Neural progenitor cell (in vitro differentiated cells): ENCODE measurements around the gene LRP2. TPM values are rescaled to one million over a fixed set of nuclear protein-coding genes. Genes with fewer than 3 reads are reported as not detected.

ENCODE experiments used
- DNase-seq: peaks from one replicate; pipeline ENCODE4 v3.0.0-alpha.2; 2016; ENCODE audit warnings: low spot score
- H2AFZ ChIP-seq: fragments of 200-600 bp; sonication (generic); replicated peaks from 2 replicates; pipeline ENCODE4 v1.6.1; 2016; ENCODE audit warnings: antibody characterized with exemption
- H3F3A ChIP-seq: fragments of 200-600 bp; sonication (generic); 2 replicates; pipeline ENCODE4 v1.6.1; 2016; ENCODE audit warnings: antibody characterized with exemption, low read depth
- H3K27ac ChIP-seq: fragments of 200-600 bp; sonication (generic); 2 replicates; pipeline ENCODE4 v1.5.1; 2016; ENCODE audit warnings: mild to moderate bottlenecking
- H3K27me3 ChIP-seq: fragments of 200-600 bp; sonication (generic); 2 replicates; pipeline ENCODE4 v1.6.1; 2016; ENCODE audit warnings: mild to moderate bottlenecking, moderate library complexity
- H3K36me3 ChIP-seq: fragments of 200-600 bp; sonication (generic); 2 replicates; pipeline ENCODE4 v1.5.1; 2016
- H3K4me1 ChIP-seq: fragments of 200-600 bp; sonication (generic); 2 replicates; pipeline ENCODE4 v1.6.1; 2016; ENCODE audit warnings: mixed run types
- H3K4me2 ChIP-seq: fragments of 200-600 bp; sonication (generic); 2 replicates; pipeline ENCODE4 v1.6.1; 2016
- H3K4me3 ChIP-seq: fragments of 200-600 bp; sonication (generic); 2 replicates; pipeline ENCODE4 v1.5.1; 2016
- H3K79me2 ChIP-seq: fragments of 200-600 bp; sonication (generic); 2 replicates; pipeline ENCODE4 v1.6.1; 2016; ENCODE audit warnings: low read depth
- H3K9ac ChIP-seq: fragments of 200-600 bp; sonication (generic); 2 replicates; pipeline ENCODE4 v1.6.1; 2016
- H3K9me3 ChIP-seq: fragments of 200-600 bp; sonication (generic); 2 replicates; pipeline ENCODE4 v1.5.1; 2016; ENCODE audit warnings: low read depth
- H4K20me1 ChIP-seq: fragments of 200-600 bp; sonication (generic); 2 replicates; pipeline ENCODE4 v1.6.1; 2016; ENCODE audit warnings: low read depth
- H3K27ac Mint-ChIP-seq: 3 replicates; pipeline ENCODE4 v1.8.0; 2021; ENCODE audit warnings: mixed read lengths
- H3K27me3 Mint-ChIP-seq: 2 replicates; pipeline ENCODE4 v1.8.0; 2022; ENCODE audit warnings: low read depth, mild to moderate bottlenecking, inconsistent platforms, moderate library complexity, mixed read lengths; ENCODE audit not compliant: insufficient read depth
- H3K36me3 Mint-ChIP-seq: 3 replicates; pipeline ENCODE4 v1.8.0; 2021; ENCODE audit warnings: mixed read lengths
- H3K4me1 Mint-ChIP-seq: 3 replicates; pipeline ENCODE4 v1.8.0; 2021; ENCODE audit warnings: mixed read lengths
- H3K4me3 Mint-ChIP-seq: 3 replicates; pipeline ENCODE4 v1.8.0; 2021; ENCODE audit warnings: mild to moderate bottlenecking, moderate library complexity, mixed read lengths
- H3K9me3 Mint-ChIP-seq: 3 replicates; pipeline ENCODE4 v1.8.0; 2020; ENCODE audit warnings: mixed read lengths
- EZH2 ChIP-seq: fragments of 200-600 bp; sonication (generic); IDR thresholded peaks from 2 replicates; pipeline ENCODE4 v1.6.1; 2017; ENCODE audit warnings: antibody characterized with exemption, mild to moderate bottlenecking, moderate library complexity
- EZH2phosphoT487 ChIP-seq: fragments of 200-600 bp; sonication (generic); IDR thresholded peaks from 2 replicates; pipeline ENCODE4 v1.6.1; 2017; ENCODE audit warnings: antibody characterized with exemption
- total RNA-seq: library from RNA; depleted of rRNA; stranded (reverse); fragments of >200 nt; gene quantifications from 2 replicates; pipeline ENCODE4 v1.2.3, GENCODE V29; 2015; ENCODE audit warnings: low replicate concordance
- TF ChIP-seq, protein P1 (sequence below): fragments of 200-600 bp; sonication (generic); IDR thresholded peaks from 2 replicates; pipeline ENCODE4 v1.5.1; 2017; ENCODE audit warnings: antibody characterized with exemption, mild to moderate bottlenecking

LRP2 gene
- total RNA-seq, 1 donor from 2014 or later, result 143 TPM

DNA sequence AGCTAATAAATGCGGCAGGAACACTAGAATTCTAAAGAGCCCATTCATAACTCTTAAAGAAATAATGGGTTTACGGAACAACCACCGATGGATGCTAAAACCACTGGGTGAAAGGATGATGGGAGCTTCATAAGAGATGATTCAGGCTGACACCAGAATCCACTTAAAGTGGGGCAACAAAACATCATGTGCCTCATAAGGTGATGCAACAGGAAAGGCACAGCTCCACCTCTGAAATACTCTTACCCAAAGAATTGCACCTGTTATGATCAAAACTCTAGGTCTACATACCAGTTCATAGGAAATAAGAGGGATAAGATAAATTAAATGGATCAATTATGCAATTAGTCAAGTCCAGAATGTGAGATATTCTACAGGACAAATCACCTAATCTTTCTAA lies 161.6 kb downstream of the LRP2 start:
- Histone ChIP-seq H3K9ac (no peak overlapping the region), H3K36me3 (peaks cover 41% of the 10 kb centered on the region), H3K4me2 (no peak overlapping the region), H3K27ac (no peak overlapping the region), H3K4me3 (no peak overlapping the region), H3F3A (no peaks in the 10 kb centered on the region), H3K79me2 (no peaks in the 10 kb centered on the region), H3K9me3 (no peaks in the 10 kb centered on the region), H3K4me1 (no peaks in the 10 kb centered on the region), H3K27me3 (no peaks in the 10 kb centered on the region), H4K20me1 (no peaks in the 10 kb centered on the region), H2AFZ (no peak overlapping the region)
- no peak overlapping the region for H3K4me3 Mint-ChIP-seq
- H3K36me3 Mint-ChIP-seq, result peaks cover 31% of the 10 kb centered on the region
- TF ChIP-seq, protein P1, sequence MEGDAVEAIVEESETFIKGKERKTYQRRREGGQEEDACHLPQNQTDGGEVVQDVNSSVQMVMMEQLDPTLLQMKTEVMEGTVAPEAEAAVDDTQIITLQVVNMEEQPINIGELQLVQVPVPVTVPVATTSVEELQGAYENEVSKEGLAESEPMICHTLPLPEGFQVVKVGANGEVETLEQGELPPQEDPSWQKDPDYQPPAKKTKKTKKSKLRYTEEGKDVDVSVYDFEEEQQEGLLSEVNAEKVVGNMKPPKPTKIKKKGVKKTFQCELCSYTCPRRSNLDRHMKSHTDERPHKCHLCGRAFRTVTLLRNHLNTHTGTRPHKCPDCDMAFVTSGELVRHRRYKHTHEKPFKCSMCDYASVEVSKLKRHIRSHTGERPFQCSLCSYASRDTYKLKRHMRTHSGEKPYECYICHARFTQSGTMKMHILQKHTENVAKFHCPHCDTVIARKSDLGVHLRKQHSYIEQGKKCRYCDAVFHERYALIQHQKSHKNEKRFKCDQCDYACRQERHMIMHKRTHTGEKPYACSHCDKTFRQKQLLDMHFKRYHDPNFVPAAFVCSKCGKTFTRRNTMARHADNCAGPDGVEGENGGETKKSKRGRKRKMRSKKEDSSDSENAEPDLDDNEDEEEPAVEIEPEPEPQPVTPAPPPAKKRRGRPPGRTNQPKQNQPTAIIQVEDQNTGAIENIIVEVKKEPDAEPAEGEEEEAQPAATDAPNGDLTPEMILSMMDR, result no peak
- H3K4me1 Mint-ChIP-seq, result no peaks in the 10 kb centered on the region
- H3K9me3 Mint-ChIP-seq, result no peaks in the 10 kb centered on the region
- no peak for DNase-seq
- no peaks in the 10 kb centered on the region for H3K27me3 Mint-ChIP-seq
- H3K27ac Mint-ChIP-seq, result no peak overlapping the region

DNA sequence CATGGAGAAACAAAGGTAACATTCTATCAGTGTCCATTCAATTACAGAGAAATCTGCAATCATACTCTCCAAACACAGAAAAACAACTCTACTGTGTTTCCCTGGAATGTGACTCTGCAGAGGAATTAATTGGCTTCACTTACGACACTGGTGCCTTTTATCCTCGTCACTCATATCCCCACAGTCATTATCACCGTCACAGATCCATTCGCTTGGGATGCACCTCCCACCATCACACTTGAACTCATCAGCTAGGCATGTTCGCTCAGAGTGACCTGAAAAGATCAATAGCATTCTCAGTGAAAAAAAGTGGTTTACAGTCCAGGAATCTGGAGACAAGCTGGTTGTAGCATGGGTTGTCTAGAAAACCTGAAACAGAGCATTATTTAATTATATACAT lies 168.7 kb downstream of the LRP2 start:
- peaks cover 25% of the 10 kb centered on the region for H3K36me3 Mint-ChIP-seq
- no peak overlapping the region for H3K4me3 ChIP-seq
- no peaks in the 10 kb centered on the region for H3K79me2 ChIP-seq
- no peak overlapping the region for H3K9ac ChIP-seq
- H3K27me3 ChIP-seq, result no peaks in the 10 kb centered on the region
- TF ChIP-seq, protein P1, result no peak
- TF ChIP-seq EZH2phosphoT487 (no peak), EZH2 (no peak)
- H3K27me3 Mint-ChIP-seq, result no peaks in the 10 kb centered on the region
- DNase-seq, result no peak
- H3K9me3 ChIP-seq, result no peaks in the 10 kb centered on the region
- no peak overlapping the region for H3K27ac Mint-ChIP-seq
- H3K27ac ChIP-seq, result no peak overlapping the region
- H3K4me1 Mint-ChIP-seq, result no peaks in the 10 kb centered on the region
- no peak overlapping the region for H3K4me3 Mint-ChIP-seq
- no peak overlapping the region for H3K4me2 ChIP-seq
- H3K4me1 ChIP-seq, result no peaks in the 10 kb centered on the region
- peaks cover 28% of the 10 kb centered on the region for H3K36me3 ChIP-seq
- no peaks in the 10 kb centered on the region for H3K9me3 Mint-ChIP-seq
- peaks cover 6% of the 10 kb centered on the region for H4K20me1 ChIP-seq
- no peaks in the 10 kb centered on the region for H3F3A ChIP-seq
- no peak overlapping the region for H2AFZ ChIP-seq

DNA sequence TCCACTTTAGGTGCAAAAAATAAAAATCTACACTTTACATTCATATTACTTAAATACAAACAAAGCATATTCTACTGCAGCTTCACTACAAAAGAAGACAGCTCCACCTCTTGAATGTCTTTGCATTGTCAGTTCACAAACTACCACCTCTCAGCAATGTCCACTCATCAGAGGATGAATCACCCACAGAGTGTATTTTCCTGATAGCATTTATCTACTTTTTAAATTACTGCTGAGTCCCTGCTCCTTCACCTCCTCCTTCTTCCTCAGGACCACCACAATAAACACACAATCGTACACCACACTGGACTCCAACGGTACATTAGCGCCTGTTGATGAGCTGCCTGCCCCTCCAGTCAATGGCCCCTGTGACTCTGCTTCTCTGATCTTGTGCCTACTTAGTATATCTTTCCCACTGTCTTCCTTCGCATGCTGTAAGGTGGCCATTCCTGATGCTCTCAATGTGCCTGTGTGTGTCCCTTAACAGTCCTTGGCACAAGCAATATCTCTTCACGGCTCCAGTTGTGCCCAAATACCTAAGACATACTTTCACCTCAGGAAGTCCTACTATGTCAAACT lies 172.0 kb downstream of the LRP2 start:
- no peaks in the 10 kb centered on the region for H3K27me3 ChIP-seq
- H3K4me3 ChIP-seq, result no peak overlapping the region
- Mint-ChIP-seq H3K9me3 (no peaks in the 10 kb centered on the region), H3K27me3 (no peaks in the 10 kb centered on the region), H3K4me3 (no peak overlapping the region), H3K36me3 (peaks cover 37% of the 10 kb centered on the region), H3K27ac (no peak overlapping the region), H3K4me1 (peaks cover 7% of the 10 kb centered on the region)
- H3K36me3 ChIP-seq, result peaks cover 32% of the 10 kb centered on the region
- H3K4me2 ChIP-seq, result no peak overlapping the region
- H4K20me1 ChIP-seq, result peaks cover 6% of the 10 kb centered on the region
- no peaks in the 10 kb centered on the region for H3K79me2 ChIP-seq
- no peak overlapping the region for H3K27ac ChIP-seq
- peaks cover 3% of the 10 kb centered on the region for H3F3A ChIP-seq
- no peak overlapping the region for H3K9ac ChIP-seq
- no peak for DNase-seq
- TF ChIP-seq, protein P1, result no peak
- TF ChIP-seq EZH2, result no peak
- no peak for TF ChIP-seq EZH2phosphoT487
- H2AFZ ChIP-seq, result no peak overlapping the region
- H3K4me1 ChIP-seq, result no peaks in the 10 kb centered on the region
- H3K9me3 ChIP-seq, result no peaks in the 10 kb centered on the region
